Activated CD4-positive, alpha-beta T cell treated with anti-CD3 and anti-CD28 coated beads, Interleukin-2, amount 50 U/mL, for 24 hours (primary cell): ENCODE data around the gene TMEFF2.

Experiments used
- DNase-seq, 2 donors: peaks; one replicate each; pipeline ENCODE4 v3.0.0-alpha.2; 2020; ENCODE audit warnings: low read depth in 1 of 2, low spot score in 1 of 2

TMEFF2 gene

GRCh38 chr2:192194866-192195547 is at the start of gene TMEFF2:
Gene TMEFF2 (minus strand): TSS chr2:192194933. CDS start chr2:192194524, 409 bp downstream.
- peak in 1 of 2 donors; percentile 32 for DNase-seq

GRCh38 chr2:192243488-192243887 is 48.8 kb upstream of the TMEFF2 start:
- DNase-seq: no peak

GRCh38 chr2:192236136-192236535 is 41.4 kb upstream of the TMEFF2 start:
- no peak for DNase-seq

GRCh38 chr2:192230889-192231453 is 36.2 kb upstream of the TMEFF2 start:
- DNase-seq: no peak

GRCh38 chr2:192228685-192229084 is 34.0 kb upstream of the TMEFF2 start:
- DNase-seq: no peak

- DNase-seq: no peak
These were observed 24.2 kb upstream of the TMEFF2 start for GRCh38 chr2:192218970-192219369.

- no peak for DNase-seq
These were observed 23.6 kb upstream of the TMEFF2 start for GRCh38 chr2:192218377-192218776.

- DNase-seq: no peak
These were observed 21.6 kb upstream of the TMEFF2 start for GRCh38 chr2:192216336-192216735.

GRCh38 chr2:192215096-192215877 is 20.6 kb upstream of the TMEFF2 start:
- no peak for DNase-seq

- DNase-seq: no peak
These were observed 14.1 kb upstream of the TMEFF2 start for GRCh38 chr2:192208848-192209247.

- DNase-seq: no peak
These were observed 11.7 kb upstream of the TMEFF2 start for GRCh38 chr2:192206399-192206798.

GRCh38 chr2:192203876-192204275 is 9.1 kb upstream of the TMEFF2 start:
- DNase-seq: no peak

- no peak for DNase-seq
These were observed 7.6 kb upstream of the TMEFF2 start for GRCh38 chr2:192202373-192202772.

GRCh38 chr2:192201116-192201515 is 6.4 kb upstream of the TMEFF2 start:
- DNase-seq: no peak

- DNase-seq: no peak
These were observed 2.6 kb upstream of the TMEFF2 start for GRCh38 chr2:192197357-192197756.

- no peak for DNase-seq
These were observed 1.9 kb upstream of the TMEFF2 start for GRCh38 chr2:192196421-192197194.

GRCh38 chr2:192195548-192196418 is 1.1 kb upstream of the TMEFF2 start:
- DNase-seq: no peak

GRCh38 chr2:192194265-192194865 is 368 bp downstream of the TMEFF2 start:
- DNase-seq: no peak

GRCh38 chr2:192190474-192190873 is 4.3 kb downstream of the TMEFF2 start:
- no peak for DNase-seq

- no peak for DNase-seq
These were observed 7.9 kb downstream of the TMEFF2 start for GRCh38 chr2:192186806-192187205.
